NCI-H446 (cell line): ENCODE results near the gene FGF13.

ENCODE experiments used
- DNase-seq, 2 experiments: peaks; one replicate each; lab custom pipeline; 2025; lab: John Stamatoyannopoulos, UW

Gene FGF13

GRCh38 chrX:138664016-138664415 is 47.5 kb downstream of the FGF13 start:
- DNase-seq, result no peak

GRCh38 chrX:138651494-138651893 is 60.0 kb downstream of the FGF13 start:
- DNase-seq, result no peak

- DNase-seq, result no peak
Measured at GRCh38 chrX:138648568-138648967, 62.9 kb downstream of the FGF13 start.

GRCh38 chrX:138638996-138639395 is 72.5 kb downstream of the FGF13 start:
- DNase-seq, result no peak
